Measurements from ENCODE around the gene COX6B2.

- TF ChIP-seq CEBPB (IDR thresholded peaks at IDR 0.05) = no peak
- TF ChIP-seq, protein P1, sequence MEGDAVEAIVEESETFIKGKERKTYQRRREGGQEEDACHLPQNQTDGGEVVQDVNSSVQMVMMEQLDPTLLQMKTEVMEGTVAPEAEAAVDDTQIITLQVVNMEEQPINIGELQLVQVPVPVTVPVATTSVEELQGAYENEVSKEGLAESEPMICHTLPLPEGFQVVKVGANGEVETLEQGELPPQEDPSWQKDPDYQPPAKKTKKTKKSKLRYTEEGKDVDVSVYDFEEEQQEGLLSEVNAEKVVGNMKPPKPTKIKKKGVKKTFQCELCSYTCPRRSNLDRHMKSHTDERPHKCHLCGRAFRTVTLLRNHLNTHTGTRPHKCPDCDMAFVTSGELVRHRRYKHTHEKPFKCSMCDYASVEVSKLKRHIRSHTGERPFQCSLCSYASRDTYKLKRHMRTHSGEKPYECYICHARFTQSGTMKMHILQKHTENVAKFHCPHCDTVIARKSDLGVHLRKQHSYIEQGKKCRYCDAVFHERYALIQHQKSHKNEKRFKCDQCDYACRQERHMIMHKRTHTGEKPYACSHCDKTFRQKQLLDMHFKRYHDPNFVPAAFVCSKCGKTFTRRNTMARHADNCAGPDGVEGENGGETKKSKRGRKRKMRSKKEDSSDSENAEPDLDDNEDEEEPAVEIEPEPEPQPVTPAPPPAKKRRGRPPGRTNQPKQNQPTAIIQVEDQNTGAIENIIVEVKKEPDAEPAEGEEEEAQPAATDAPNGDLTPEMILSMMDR (IDR thresholded peaks at IDR 0.05) = no peak
- no peak for TF ChIP-seq RCOR1 (IDR thresholded peaks at IDR 0.05; ENCODE audit: low read depth, low read length)
- no peak for TF ChIP-seq EP300 (IDR thresholded peaks at IDR 0.05)
- TF ChIP-seq JUN (IDR thresholded peaks at IDR 0.05) = no peak
- no peak for TF ChIP-seq KDM5A (IDR thresholded peaks at IDR 0.05)
- no peak for TF ChIP-seq MAFK (IDR thresholded peaks at IDR 0.05; ENCODE audit: partially characterized antibody)
- no peak for TF ChIP-seq REST (IDR thresholded peaks at IDR 0.05)
Observed at GRCh38 chr19:55311797-55312196, 42.7 kb downstream of the COX6B2 start.
